ENCODE results near the gene SEC14L1.
"Not testable (repeated sequence)": the region's sequence is repeated elsewhere in the genome, so short reads cannot be mapped to it uniquely, and the experiment has no call there.

SEC14L1 gene

DNA sequence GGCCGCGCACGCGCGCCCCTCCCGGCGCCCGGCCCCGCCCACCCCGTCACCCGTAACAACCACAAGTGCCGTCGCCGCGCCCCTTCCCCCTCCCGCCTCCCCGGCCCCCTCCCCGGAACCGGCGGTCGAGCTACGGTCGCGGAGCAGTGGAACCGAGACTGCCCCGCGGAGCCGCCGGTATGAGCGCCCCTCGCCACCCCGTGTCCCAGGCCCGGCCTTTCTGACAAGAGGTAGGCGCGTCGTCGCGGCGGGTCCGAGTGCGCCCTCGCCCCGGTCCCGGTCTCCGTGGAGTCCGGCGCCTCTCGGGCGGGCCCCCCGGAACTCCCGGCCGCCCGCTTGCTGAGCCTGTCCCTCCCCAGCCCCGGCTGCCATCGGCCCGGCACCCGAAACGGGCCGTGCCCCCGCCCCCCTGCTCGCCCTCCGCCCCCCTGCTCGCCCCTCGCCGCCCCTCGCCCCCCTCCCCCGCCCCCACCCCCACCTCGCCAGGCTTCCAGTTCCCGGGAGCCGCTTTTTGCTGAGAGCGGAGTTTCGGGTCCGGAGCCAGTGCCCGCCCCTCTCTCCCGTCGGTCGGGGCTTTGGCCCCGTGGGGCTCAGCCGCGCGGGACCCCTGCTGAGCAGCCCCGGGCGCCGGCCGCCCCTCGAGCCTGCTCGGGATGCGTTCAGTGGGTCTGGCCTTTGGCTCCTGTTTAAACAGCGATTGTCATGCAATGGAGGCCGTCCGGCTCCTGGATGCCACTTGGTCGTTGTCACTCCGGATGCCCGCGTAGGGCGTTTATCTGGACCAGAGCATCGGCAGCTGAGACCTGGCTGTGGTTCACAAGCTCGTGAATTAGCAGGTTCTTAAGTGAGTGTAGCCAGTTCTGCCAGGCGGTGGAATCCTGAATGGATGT is at the start of gene SEC14L1:
Gene SEC14L1, plus strand, starts transcription at position 92 of the 890 bp plus-strand sequence. CDS start 2,628 bp downstream, outside the sequence.
- DNase-seq (ENCODE audit: low read depth in 2 of 2) = no peak

DNA sequence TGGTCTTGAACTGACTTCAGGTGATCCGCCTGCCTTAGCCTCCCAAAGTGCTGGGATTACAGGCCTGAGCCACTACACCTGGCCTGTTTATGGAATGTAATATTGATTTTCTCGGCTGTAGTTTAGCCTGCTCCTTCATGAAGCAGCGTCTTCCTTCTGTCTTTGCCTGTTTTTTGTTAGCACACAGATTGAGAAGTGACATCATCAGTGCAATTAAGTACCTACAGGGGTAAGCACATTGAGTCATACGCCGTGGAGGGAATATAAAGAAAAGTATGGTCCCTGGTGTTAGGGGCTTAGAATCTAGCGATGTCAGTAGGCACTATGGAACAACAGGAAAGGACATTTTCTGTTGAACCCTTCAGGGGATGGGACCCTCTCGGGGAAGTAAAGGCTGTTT is 48.7 kb upstream of the SEC14L1 start:
- no peak for DNase-seq (ENCODE audit: low read depth in 2 of 2)

DNA sequence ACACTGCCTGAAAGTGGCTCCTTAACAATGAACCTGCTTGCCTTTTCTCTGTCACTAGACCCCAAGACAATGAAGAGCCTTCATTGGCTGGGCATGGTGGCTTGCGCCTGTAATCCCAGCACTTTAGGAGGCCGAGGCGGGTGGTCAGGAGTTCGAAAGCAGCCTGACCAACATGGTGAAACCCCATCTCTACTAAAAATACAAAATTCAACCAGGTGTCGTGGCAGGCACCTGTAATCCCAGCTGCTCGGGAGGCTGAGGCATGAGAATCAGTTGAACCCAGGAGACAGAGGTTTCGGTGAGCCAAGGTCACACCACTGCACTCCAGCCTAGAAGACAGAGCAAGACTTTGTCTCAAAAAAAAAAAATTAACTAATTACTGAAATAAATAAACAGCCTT is 45.3 kb upstream of the SEC14L1 start:
- no peak for DNase-seq (ENCODE audit: low read depth in 2 of 2)

DNA sequence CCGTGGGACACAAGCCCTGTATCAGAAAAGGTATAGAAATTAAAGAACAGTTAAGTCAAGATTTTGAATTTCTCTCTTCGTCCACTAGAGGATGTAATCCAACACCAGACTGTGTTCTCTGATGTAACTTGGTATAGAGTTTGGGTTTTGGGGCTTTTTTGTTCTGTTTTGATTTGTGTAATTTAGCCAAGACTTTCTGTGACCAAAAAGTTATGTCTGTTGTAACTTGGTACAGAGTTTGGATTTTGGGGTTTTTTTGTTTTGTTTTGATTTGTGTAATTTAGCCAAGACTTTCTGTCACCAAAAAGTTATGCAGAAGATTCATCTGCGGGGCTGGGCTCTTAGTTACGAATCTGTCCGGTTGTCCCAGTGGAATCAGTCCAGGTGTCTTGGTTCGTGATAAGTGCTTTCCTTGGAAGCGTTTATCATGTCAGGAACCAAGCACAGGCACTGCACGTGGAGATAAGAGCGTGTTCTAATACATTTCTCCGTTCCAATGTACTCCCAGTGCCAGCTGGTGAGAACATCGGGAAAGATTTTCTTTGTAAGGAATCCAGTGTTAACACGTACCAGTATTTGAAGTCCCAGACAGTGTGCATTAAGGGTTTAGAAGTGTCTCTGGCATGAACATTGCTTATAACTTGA is 44.1 kb upstream of the SEC14L1 start:
- no peak for DNase-seq (ENCODE audit: low read depth in 2 of 2)

DNA sequence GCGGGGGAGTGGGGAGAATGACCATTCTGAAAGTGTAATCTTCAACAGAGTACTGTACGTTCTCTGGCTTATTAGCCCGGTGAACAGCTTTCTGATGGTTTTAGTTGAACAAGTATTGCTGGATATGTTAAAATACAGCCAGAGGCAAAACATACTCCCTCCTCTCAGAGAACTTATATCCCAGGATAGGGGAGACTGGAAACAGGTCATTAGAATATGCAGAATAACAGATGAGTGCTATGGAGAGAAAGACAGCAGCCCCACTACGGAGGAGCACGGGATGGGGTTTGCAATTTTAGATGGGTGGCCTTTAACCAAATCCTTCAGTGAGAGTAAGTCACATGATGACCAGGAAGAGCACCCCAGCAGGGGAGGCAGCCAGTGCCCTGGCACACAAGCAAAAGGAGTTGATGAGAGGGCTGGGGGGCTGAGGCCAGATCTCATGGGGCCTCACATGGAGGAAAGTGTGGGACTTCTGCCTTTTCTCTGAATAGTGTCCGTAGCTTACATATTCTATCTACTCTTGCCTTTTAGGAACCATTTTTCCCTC is 43.1 kb upstream of the SEC14L1 start:
- DNase-seq (ENCODE audit: low read depth in 2 of 2) = no peak

DNA sequence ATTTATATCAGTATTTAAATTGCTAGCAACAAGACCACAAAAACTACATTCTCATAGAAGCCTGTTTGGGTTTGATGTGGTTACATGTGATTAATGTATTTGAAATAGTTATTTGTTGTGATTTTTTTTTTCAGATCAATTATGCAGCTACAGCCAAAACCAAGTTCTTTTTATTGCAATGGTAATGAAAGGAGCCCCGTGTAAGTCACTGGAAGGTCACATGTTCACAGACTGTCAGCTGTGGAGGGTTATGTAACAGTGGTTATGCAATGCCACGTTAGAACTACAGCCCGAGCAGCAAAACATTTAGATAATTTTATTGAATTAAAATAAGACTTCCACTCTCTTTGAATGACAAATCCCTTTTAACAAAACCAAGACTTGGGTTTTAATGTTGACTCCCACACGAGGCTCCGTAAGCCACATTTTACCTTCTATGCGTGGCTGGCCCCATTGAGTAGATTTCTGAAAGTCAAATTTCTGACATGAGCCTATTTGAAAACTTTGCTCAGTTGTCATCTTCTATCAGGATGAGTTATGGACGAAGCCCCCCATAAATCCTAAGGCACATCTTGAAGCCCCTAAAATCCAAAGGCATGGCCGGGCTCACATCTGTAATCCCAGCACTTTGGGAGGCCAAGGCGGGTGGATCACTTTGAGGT is 41.8 kb upstream of the SEC14L1 start:
- DNase-seq (ENCODE audit: low read depth in 2 of 2) = no peak

DNA sequence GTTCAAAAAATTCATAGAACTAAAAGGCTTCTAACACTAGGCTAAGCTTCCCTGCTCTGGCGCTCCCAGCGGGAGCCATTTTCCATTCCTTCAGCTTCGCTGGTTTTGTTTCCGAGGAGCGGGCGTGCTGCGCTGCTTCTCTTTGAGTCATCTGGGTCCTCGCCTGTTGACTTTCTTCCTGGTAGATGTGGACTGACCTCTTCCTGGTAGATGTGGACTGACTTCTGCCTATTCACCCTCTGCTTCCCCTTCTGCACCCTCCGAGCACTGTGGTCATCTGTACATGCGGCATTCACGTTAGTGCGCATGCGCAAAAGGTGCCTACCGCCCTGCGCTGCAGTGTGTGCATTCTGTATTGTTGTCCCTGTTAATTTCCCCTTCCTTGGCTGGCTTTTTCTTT is 40.8 kb upstream of the SEC14L1 start:
- DNase-seq (ENCODE audit: low read depth in 2 of 2) = peak in 1 of 2 donors; percentile 12

DNA sequence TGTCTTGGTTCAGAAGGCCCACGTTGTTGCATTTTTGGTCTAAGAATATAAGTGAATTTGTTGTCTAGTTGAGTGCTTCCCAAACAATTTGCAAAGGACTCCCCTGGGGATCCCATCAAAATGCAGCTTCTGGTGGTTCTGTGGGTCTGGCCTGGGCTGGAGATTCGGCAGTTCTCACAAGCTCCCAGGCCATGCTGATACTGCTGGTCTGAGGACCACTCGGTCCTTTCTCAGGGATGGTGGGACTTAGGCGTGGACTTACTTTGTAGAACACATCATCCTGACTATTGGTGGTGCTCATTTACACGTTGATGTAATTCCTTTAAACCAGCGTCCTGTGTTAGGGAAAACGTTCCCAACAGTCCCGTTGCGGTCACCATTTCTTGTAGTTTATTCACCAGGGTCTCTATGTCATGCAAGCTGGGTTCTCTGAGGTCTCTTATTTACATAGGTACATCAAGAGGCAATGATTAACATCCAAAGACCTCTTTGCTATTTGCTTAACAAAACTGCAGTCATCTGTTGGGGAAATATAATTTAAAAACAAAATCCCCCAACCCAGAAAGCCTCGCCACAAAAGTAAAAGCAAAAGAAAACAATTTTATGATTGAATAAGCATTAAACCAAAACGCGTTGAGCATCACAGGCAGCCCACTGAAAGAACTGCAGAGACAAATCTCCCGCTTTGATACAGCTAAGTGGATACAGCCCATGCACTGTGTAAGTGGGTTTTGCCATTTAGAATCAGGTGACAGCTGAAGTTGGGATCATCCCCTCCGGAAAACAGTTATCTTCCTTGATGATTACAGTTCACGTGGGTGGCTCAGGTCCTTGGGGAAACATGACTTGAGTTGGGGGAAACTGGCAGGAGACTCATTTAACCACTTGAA is 39.0 kb upstream of the SEC14L1 start:
- no peak for DNase-seq (ENCODE audit: low read depth in 2 of 2)

DNA sequence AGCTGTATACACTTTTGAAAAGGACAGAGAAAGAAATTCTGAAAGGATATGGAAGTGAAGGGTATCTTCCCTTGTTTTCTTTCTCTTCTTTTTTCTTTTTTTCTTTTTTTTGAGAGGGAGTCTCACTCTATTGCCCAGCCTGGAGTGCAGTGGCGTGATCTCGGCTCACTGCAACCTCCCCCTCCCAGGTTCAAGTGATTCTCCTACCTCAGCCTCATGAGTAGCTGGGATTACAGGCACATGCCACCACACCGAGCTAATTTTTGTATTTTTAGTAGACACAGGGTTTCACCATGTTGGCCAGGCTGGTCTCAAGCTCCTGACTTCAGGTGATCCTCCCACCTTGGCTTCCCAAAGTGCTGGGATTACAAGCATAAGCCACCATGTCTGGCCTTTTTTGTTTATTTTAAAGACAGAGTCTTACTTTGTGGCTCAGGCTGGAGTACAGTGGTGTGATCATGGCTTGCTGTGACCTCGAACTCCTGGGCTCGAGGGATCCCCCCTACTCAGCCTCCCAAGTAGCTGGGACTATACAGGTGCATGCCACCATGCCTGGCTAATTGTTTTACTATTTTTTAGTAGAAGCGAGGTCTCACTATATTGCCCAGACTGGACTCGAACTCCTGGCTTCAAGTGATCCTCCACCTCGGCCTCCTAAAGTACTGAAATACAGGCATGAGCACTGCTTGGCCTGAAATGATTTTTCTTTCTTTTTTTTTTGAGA is 38.2 kb upstream of the SEC14L1 start:
- DNase-seq (ENCODE audit: low read depth in 2 of 2) = not testable (repeated sequence)

DNA sequence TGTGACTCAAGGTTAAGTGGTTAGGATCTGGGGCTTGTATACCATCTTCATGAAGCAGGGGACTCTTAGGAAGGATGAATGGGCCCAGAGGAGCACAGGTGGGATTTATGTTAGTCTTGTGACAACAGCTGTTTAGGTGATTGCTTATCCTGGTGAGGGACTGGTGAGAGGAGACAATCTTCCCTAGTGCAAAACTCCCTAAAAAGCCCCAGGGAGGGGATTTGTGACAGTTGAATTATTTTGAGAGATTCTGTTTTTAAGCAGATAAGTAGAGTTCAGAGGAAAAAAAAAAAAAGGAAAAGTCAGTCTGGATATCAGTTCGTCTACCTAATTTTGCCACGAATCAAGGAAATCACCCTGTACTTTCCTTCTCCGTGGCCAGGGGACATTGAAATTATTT is 35.1 kb upstream of the SEC14L1 start:
- no peak for DNase-seq (ENCODE audit: low read depth in 2 of 2)

DNA sequence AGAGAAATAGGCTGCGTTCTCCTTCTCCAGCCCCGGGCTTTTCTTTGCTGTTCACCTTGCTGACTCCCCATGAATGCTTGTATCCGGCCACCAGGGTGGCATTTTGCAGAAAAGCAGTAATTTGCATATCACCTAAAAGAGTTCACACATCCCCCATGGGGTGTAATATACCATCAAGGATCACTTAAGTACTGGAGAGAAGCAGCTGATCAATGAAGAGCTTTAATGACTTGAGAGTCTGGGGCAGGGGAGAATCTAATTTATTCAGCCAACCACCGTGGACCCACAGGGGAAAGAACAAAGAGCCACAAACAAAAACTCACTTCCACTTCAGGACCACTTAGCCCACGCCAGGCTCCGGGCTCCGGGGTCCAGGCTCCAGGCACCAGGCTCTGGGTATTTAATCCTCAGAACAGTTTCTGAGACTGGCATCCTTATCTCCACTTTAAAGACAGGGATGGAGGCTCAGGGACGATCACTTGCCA is 33.9 kb upstream of the SEC14L1 start:
- no peak for DNase-seq (ENCODE audit: low read depth in 2 of 2)

DNA sequence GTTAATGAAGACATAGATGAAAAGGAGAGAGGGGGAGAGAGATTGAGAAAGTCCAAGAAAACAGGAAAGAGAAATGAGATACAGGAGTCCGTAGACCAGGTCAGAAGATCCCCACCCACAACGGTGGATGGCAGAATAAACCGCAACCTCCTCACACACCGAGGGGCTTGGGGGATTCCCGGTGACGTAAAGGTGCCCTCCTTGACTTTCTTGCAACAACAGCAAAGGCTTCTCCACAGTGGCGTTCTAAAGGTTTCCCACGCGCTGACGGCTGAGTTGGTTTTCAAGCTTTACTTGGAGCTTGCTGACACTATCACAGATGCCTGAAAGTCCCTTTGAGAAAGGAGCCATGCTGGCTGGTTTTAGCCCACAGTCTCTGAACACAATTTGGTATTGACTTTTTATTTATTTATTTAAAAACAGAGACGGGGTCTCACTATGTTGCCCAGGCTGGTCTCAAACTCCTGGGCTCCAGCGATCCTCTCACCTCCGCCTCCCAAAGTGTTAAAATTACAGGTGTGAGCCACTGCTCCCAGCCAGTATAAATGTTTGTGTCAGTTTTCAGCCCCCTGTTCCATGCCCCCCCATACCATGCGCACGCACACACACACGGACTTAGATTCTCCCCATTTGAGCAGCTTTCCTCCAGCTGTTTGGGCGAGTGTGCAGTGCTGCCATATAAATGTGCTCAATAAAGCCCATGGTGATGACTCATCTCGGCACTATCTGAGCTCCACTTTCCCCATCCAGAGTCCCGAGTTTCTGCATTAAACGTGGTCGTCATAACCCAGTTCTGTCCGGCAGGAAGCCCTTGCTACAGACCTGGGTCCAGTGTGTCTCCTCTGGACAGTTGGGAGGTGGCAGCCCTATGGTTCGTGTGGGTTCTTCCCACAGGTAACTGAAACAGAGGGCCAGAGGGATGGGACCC is 33.0 kb upstream of the SEC14L1 start:
- DNase-seq (ENCODE audit: low read depth in 2 of 2) = peak; percentile 61 to 79

DNA sequence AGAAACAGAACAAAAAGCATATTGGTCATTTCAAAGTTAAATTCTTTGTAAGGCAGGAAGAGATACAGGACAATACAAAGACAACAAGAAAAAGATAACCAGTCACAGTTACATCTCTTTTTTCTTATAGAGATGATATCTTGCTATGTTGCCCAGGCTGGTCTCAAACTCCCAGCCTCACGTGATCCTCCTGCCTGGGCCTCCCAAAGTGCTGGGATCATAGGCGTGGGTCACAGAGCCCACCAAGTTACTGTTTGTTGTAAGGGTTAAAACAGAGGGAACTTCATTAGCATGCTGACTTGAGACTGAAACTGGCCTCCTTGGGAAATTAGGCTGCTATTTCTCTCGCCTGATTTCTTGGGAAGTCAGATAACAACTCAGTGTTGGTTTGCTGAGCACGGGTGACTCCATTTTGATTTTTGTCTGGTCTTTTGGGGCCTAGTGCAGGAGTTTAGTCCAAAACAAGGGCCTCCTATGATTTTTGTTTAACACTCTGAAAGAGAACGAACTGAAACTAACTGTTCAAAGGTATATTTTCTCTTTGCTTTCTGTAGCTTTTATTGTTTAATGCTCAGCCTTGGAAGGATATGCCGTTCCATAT is 31.5 kb upstream of the SEC14L1 start:
- no peak for DNase-seq (ENCODE audit: low read depth in 2 of 2)

DNA sequence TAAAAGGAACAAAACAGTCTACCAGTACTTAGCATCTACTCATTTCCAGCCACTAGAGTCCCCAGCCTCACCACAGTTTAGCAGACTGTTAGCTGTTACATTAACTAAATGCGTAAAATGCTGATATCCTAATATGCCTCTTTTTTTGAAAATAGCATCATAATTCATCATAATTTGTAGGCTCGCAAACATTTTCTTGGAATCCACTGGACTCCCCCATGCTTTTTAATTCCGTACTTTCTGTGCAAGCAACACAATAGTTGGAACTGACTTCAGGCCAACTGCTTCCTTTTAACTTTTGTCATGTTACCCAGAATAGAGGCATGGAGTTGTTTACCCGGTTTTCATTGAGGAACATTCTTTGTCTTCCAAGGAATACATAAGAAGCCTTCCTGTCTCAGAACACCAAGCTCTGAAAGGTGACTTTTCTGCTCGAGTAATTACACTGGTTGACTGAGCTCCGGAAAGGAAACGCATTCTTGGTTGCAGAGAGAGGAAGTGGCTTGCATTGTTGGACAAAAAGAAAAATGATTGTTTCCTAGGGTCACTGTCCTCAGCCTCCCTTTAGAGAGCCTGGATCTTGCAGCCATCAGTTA is 30.9 kb upstream of the SEC14L1 start:
- no peak for DNase-seq (ENCODE audit: low read depth in 2 of 2)

DNA sequence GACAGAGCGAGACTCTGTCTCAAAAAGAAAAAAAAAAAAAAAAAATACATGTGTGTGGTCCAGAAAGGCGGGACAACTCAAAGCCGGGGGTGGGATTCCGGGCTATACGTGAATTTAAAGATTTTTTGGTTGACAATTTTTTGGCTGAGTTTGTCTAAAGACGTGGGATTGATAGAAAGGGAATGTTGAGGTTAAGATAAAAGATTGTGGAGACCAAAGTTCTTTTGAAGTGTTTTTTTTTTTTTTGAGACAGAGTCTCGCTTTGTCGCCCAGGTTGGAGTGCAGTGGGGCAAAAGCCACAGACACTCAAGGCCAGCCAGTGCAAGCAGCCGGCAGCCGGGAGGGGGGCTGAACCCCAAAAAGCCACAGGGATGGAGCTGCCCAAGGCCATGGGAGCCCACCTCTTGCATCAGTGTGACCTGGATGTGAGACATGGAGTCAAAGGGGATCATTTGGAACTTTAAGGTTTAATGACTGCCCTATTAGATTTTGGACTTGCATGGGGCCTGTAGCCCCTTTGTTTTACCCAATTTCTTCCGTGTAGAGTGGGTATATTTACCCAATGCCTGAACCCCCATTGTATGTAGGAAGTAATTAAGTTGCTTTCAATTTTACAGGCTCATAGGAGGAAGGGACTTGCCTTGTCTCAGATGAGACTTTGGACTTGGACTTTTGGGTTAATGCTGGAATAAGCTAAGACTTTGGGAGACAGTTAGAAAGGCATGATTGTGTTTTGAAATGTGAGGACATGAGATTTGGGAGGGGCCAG is 29.4 kb upstream of the SEC14L1 start:
- not testable (repeated sequence) for DNase-seq (ENCODE audit: low read depth in 2 of 2)

DNA sequence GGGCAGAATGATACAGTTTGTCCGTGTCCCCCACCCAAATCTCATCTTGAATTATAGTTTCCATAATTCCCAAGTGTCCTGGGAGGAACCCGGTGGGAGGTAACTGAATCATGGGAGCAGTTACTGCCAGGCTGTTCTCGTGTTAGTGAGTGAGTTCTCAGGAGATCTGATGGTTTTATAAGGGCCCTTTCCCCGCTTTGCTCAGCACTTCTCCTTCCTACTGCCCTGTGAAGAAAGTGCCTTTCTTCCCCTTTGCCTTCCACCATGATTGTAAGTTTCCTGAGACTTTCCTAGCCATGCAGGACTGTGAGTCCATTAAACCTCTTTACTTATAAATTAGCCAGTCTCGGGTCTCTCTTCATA is 28.9 kb upstream of the SEC14L1 start:
- no peak for DNase-seq (ENCODE audit: low read depth in 2 of 2)

DNA sequence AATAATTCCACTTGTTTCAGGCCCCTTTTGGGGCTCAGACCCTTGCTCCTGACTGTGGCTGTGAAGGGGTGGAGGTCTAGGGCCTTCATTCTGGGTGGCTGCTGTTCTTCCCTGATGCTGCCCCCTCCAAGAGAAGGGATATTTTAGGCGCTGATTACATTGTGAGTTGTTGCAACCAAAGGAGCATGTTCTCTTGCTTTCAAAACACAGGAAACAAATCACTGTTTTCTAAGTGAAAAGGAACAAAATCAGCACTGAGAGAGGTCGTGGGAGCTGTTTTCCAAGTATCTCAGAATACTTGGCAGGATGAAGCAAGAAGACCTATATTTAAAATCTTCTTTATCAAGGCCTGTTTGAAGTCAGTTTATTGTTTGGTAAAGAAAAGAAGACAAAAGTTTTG is 25.3 kb upstream of the SEC14L1 start:
- no peak for DNase-seq (ENCODE audit: low read depth in 2 of 2)

DNA sequence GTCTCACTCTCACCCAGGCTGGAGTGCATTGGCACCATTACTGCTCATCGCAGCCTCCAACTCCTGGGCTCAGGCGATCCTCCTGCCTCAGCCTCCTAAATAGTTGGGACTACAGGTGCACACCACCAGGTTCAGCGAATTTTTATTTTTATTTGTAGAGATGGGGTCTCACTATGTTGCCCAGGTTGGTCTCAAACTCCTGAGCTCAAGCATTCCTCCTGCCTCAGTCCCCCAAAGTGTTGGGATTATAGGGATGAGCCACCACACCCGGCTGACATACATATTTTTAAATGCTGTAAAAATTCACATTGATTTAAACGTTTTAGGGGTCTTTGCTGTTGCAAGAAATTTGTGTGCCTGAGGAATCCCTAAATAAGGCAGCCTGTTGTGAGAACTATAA is 24.8 kb upstream of the SEC14L1 start:
- no peak for DNase-seq (ENCODE audit: low read depth in 2 of 2)

All from stimulated activated CD8-positive, alpha-beta memory T cell treated with anti-CD3 and anti-CD28 coated beads, Interleukin-15, amount 100 ng/mL, for 4 hours (primary cell).